Activated CD8-positive, alpha-beta T cell treated with anti-CD3 and anti-CD28 coated beads for 36 hours (primary cell): ENCODE measurements around the gene PTPN7. TPM values are rescaled to one million over a fixed set of nuclear protein-coding genes. Genes with fewer than 3 reads are reported as not detected.

Experiments
- ATAC-seq: fragments of 200-7000 bp; cut with Tn5 transposase; one replicate; pipeline ENCODE4 v1.10.0; 2021; ENCODE audit warnings: mild to moderate bottlenecking, moderate library complexity
- CTCF ChIA-PET: fragments of 350-600 bp; sonication (Branson Sonifier 250); formaldehyde crosslinking; loops from one replicate; lab custom pipeline; 2021; ENCODE audit warnings: antibody characterized with exemption; lab: Charles Lee
- POLR2A ChIA-PET: fragments of 350-600 bp; sonication (Branson Sonifier 250); formaldehyde crosslinking; loops from one replicate; lab custom pipeline; 2021; ENCODE audit warnings: antibody characterized with exemption; lab: Charles Lee
- DNase-seq: peaks from one replicate; pipeline ENCODE4 v3.0.0-alpha.2; 2020
- H3K27ac Mint-ChIP-seq: one replicate; pipeline ENCODE4 v1.8.0; 2021; ENCODE audit warnings: mild to moderate bottlenecking, mixed read lengths
- H3K27me3 Mint-ChIP-seq: one replicate; pipeline ENCODE4 v1.8.0; 2021; ENCODE audit warnings: mixed read lengths
- H3K36me3 Mint-ChIP-seq: one replicate; pipeline ENCODE4 v1.8.0; 2021; ENCODE audit warnings: low read depth, mixed read lengths
- H3K4me1 Mint-ChIP-seq: one replicate; pipeline ENCODE4 v1.8.0; 2021; ENCODE audit warnings: low read depth, mixed read lengths
- H3K4me3 Mint-ChIP-seq: one replicate; pipeline ENCODE4 v1.8.0; 2021; ENCODE audit warnings: mild to moderate bottlenecking, moderate library complexity, mixed read lengths
- H3K9me3 Mint-ChIP-seq: one replicate; pipeline ENCODE4 v1.8.0; 2021; ENCODE audit warnings: mixed read lengths
- intact Hi-C: fragments of 100-400 bp; cut with micrococcal nuclease; formaldehyde crosslinking; loops from one replicate; pipeline ENCODE4 v1.10.0; 2022
- total RNA-seq, 2 experiments: library from RNA; stranded (reverse); gene quantifications; one replicate each; pipeline ENCODE4 v1.2.3, GENCODE V29; 2021
- TF ChIP-seq, protein P1 (sequence below): fragments of 200-600 bp; IDR thresholded peaks from one replicate; pipeline ENCODE4 v1.8.0; 2022; ENCODE audit warnings: antibody characterized with exemption, mild to moderate bottlenecking

The PTPN7 gene
- total RNA-seq, 2 experiments from 2014 or later: 195 to 200 TPM

GRCh38 chr1:202200112-202200548, 39.7 kb upstream of the PTPN7 start:
- intact Hi-C loops: no loop called here
- Mint-ChIP-seq H3K9me3 (no peaks in the 10 kb centered on the region), H3K4me3 (no peak overlapping the region), H3K4me1 (peaks cover 25% of the 10 kb centered on the region), H3K27ac (no peak overlapping the region), H3K36me3 (no peaks in the 10 kb centered on the region), H3K27me3 (peaks cover 2% of the 10 kb centered on the region)
- TF ChIP-seq, protein P1, sequence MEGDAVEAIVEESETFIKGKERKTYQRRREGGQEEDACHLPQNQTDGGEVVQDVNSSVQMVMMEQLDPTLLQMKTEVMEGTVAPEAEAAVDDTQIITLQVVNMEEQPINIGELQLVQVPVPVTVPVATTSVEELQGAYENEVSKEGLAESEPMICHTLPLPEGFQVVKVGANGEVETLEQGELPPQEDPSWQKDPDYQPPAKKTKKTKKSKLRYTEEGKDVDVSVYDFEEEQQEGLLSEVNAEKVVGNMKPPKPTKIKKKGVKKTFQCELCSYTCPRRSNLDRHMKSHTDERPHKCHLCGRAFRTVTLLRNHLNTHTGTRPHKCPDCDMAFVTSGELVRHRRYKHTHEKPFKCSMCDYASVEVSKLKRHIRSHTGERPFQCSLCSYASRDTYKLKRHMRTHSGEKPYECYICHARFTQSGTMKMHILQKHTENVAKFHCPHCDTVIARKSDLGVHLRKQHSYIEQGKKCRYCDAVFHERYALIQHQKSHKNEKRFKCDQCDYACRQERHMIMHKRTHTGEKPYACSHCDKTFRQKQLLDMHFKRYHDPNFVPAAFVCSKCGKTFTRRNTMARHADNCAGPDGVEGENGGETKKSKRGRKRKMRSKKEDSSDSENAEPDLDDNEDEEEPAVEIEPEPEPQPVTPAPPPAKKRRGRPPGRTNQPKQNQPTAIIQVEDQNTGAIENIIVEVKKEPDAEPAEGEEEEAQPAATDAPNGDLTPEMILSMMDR: no peak
- DNase-seq (no peak), ATAC-seq (no peak)
- ChIA-PET CTCF (interaction anchor here (1.2 to 1.6 kb wide), 4 partner anchors 8 to 66 kb away, joined by 3 to 9 read pairs (median 7); no protein-coding TSS in a partner anchor), POLR2A (no interaction called here)

- peaks cover 25% of the 10 kb centered on the region for H3K4me1 Mint-ChIP-seq
- H3K27me3 Mint-ChIP-seq: peaks cover 7% of the 10 kb centered on the region
- ATAC-seq (no peak), DNase-seq (no peak)
- H3K27ac Mint-ChIP-seq: no peak overlapping the region
- ChIA-PET POLR2A (no interaction called here), CTCF (interaction anchor here (1.2 to 1.6 kb wide), 3 partner anchors 10 to 65 kb away, joined by 3 to 9 read pairs (median 5); no protein-coding TSS in a partner anchor)
- no peak overlapping the region for H3K4me3 Mint-ChIP-seq
- H3K36me3 Mint-ChIP-seq: no peaks in the 10 kb centered on the region
- TF ChIP-seq, protein P1: no peak
- intact Hi-C loops: no loop called here
- no peaks in the 10 kb centered on the region for H3K9me3 Mint-ChIP-seq
Observed at GRCh38 chr1:202199040-202199889, 38.9 kb upstream of the PTPN7 start.

DNA sequence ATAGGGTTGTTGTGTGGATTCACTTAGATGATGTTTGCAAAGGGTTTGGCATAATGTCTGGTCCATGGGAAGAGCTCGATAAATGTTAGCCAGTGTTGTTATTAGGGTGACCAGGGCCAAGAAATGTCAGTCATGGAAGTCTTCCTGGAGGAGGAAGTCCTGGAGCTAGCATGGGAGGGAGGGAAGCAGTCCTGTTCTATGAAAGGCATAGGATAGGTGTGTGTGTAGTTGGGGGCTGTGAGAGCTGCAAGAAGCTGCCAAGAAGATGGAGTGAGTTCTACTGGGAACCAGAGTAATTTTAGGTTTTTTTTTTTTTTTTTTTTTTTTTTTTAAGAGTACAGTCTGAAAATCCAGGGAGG, 37.9 kb upstream of the PTPN7 start:
- Mint-ChIP-seq H3K27me3 (peaks cover 13% of the 10 kb centered on the region), H3K4me3 (no peak overlapping the region), H3K27ac (no peak overlapping the region), H3K36me3 (no peaks in the 10 kb centered on the region), H3K4me1 (peaks cover 27% of the 10 kb centered on the region), H3K9me3 (no peaks in the 10 kb centered on the region)
- DNase-seq (no peak), ATAC-seq (no peak)
- POLR2A ChIA-PET: no interaction called here
- intact Hi-C loops: no loop called here
- CTCF ChIA-PET: no interaction called here
- TF ChIP-seq, protein P1: no peak

- Mint-ChIP-seq H3K36me3 (no peaks in the 10 kb centered on the region), H3K4me3 (no peak overlapping the region), H3K9me3 (no peaks in the 10 kb centered on the region), H3K27ac (no peak overlapping the region), H3K4me1 (peaks cover 27% of the 10 kb centered on the region), H3K27me3 (peaks cover 14% of the 10 kb centered on the region)
- ATAC-seq (peak; percentile 24), DNase-seq (no peak)
- CTCF ChIA-PET: no interaction called here
- TF ChIP-seq, protein P1: no peak
- intact Hi-C loops: no loop called here
- POLR2A ChIA-PET: no interaction called here
Observed at GRCh38 chr1:202197653-202198365, 37.4 kb upstream of the PTPN7 start.

DNA sequence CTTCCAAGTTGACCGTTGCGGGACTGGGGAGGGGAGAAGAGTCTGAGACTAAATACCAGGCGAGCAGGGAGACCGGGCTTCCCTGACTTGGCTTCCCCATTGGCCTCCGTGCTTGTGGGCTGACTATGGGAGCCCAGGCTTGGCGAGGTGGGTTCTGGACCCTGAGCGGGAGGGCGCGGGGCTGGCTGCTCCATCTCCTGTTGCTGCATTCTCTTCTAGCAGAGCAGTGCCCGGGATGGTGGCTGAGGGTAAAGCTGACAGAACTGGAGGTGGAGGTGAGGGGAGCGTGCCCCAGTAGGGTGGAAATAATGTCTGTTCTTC, 33.9 kb upstream of the PTPN7 start:
- intact Hi-C loops: no loop called here
- no peak for ATAC-seq
- TF ChIP-seq, protein P1: no peak
- Mint-ChIP-seq H3K36me3 (no peaks in the 10 kb centered on the region), H3K9me3 (no peaks in the 10 kb centered on the region), H3K27ac (no peak overlapping the region), H3K27me3 (peaks cover 14% of the 10 kb centered on the region), H3K4me1 (peaks cover 19% of the 10 kb centered on the region), H3K4me3 (no peak overlapping the region)
- no peak for DNase-seq
- ChIA-PET POLR2A (no interaction called here), CTCF (interaction anchor here (1.0 to 5.3 kb wide), 6 partner anchors 12 to 521 kb away, joined by 3 to 58 read pairs (median 12); no protein-coding TSS in a partner anchor)
